WERI-Rb-1 (cell line): ENCODE results near the gene DNAJC11.

Experiments used
- DNase-seq: peaks from one replicate; pipeline ENCODE4 v3.0.0-alpha.2; 2020
- H3K27ac ChIP-seq: fragments of 250-450 bp; sonication (Bioruptor Pico); 2 replicates; pipeline ENCODE4 v1.5.1; 2020; ENCODE audit warnings: mild to moderate bottlenecking, moderate library complexity
- H3K27me3 ChIP-seq: fragments of 250-450 bp; sonication (Bioruptor Pico); 2 replicates; pipeline ENCODE4 v1.5.1; 2021; ENCODE audit warnings: mild to moderate bottlenecking, low read depth, moderate library complexity; ENCODE audit not compliant: insufficient read depth, severe bottlenecking
- H3K36me3 ChIP-seq: fragments of 250-450 bp; sonication (Bioruptor Pico); 2 replicates; pipeline ENCODE4 v1.5.1; 2020; ENCODE audit warnings: mild to moderate bottlenecking, moderate library complexity
- H3K4me3 ChIP-seq: 2 replicates; pipeline ENCODE4 v1.5.1; 2011; ENCODE audit warnings: low read depth, mild to moderate bottlenecking, control low read depth, low read length
- H3K9me3 ChIP-seq: fragments of 250-450 bp; sonication (Bioruptor Pico); 2 replicates; pipeline ENCODE4 v1.5.1; 2021; ENCODE audit warnings: mild to moderate bottlenecking, moderate library complexity; ENCODE audit not compliant: severe bottlenecking
- TF ChIP-seq, protein P1 (sequence below): IDR thresholded peaks from 2 replicates; pipeline ENCODE4 v1.5.1; 2011; ENCODE audit warnings: low read depth, mild to moderate bottlenecking, control low read depth, inconsistent platforms, low read length

DNAJC11 gene

DNA sequence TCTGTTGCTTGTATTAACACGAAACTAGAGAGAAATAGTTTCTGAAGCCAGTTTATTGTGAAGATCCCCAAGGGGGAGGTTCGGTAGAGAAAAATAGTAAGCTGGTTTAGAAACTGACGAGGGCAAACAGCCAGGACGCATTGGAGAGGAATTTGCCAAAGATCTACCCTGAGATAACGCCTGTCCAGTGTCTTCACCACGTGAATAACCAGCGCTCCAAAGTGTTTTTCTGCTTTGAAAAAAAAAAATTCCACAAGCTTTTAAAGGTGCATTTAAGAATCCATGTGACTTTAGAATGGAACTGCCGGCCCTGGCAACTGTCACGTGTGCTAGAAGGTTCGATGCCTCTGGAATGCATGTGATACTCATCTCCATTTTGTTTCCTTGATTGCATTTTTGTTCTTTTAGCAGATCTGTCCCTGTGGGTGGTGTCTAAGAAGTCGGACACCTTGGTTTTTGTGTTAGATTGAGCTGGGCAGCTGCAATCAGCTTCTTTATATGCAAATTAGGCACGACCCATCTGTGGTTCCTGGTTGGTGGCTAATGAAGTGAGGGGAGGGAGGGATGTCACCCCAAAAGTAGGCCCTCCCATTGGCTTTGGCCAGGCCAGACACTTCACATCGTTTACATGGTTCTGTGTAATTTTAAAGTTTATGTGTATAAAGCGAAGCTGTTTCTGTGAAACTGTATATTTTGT is 78.2 kb downstream of the DNAJC11 start:
- Histone ChIP-seq H3K27ac (no peak overlapping the region; the same call in 1 of the 2 replicates), H3K27me3 (no peaks in the 10 kb centered on the region), H3K9me3 (no peaks in the 10 kb centered on the region), H3K4me3 (no peak overlapping the region), H3K36me3 (peaks cover 76% of the 10 kb centered on the region)
- TF ChIP-seq, protein P1, sequence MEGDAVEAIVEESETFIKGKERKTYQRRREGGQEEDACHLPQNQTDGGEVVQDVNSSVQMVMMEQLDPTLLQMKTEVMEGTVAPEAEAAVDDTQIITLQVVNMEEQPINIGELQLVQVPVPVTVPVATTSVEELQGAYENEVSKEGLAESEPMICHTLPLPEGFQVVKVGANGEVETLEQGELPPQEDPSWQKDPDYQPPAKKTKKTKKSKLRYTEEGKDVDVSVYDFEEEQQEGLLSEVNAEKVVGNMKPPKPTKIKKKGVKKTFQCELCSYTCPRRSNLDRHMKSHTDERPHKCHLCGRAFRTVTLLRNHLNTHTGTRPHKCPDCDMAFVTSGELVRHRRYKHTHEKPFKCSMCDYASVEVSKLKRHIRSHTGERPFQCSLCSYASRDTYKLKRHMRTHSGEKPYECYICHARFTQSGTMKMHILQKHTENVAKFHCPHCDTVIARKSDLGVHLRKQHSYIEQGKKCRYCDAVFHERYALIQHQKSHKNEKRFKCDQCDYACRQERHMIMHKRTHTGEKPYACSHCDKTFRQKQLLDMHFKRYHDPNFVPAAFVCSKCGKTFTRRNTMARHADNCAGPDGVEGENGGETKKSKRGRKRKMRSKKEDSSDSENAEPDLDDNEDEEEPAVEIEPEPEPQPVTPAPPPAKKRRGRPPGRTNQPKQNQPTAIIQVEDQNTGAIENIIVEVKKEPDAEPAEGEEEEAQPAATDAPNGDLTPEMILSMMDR = no peak
- no peak for DNase-seq

DNA sequence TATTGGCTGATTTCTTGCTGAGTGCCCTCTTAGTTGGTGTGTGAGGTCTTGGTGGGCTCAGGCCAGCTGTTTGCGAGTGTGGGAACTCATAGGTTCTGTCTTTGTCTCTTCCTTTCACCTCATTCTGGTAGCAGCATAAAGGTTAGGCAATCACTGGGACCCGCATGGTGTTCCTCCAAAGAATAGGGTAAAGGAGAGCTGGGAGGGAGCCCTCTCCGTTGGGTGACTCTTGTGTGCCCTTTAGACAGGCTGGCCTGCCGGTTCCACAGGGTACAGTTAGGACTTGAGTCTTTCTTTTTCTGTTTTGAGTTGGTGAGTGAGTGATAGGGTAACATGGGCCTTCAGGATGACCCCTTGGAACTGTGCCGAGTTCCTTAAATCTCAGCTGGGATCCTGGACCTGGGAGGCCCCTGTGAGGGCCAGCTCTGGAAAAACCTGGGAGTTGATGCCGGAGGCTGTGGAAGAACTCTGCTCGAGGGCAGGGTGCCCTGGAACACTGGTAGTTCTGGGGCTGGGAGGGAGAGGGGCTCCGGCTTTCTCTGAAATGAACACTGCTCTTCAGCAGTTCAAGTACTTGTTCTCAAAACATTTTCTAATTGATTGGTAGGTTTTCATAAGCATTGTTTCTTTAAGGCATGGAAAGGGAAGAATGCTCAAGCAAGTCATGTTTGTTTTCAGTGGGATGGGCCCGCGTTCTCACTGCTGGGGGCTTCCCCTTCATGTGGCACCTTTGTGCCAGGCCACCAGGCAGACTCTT is 79.0 kb downstream of the DNAJC11 start:
- Histone ChIP-seq H3K36me3 (peaks cover 76% of the 10 kb centered on the region), H3K27ac (no peak overlapping the region), H3K4me3 (no peak overlapping the region), H3K9me3 (no peaks in the 10 kb centered on the region), H3K27me3 (no peaks in the 10 kb centered on the region)
- DNase-seq = no peak
- TF ChIP-seq, protein P1 = no peak

DNA sequence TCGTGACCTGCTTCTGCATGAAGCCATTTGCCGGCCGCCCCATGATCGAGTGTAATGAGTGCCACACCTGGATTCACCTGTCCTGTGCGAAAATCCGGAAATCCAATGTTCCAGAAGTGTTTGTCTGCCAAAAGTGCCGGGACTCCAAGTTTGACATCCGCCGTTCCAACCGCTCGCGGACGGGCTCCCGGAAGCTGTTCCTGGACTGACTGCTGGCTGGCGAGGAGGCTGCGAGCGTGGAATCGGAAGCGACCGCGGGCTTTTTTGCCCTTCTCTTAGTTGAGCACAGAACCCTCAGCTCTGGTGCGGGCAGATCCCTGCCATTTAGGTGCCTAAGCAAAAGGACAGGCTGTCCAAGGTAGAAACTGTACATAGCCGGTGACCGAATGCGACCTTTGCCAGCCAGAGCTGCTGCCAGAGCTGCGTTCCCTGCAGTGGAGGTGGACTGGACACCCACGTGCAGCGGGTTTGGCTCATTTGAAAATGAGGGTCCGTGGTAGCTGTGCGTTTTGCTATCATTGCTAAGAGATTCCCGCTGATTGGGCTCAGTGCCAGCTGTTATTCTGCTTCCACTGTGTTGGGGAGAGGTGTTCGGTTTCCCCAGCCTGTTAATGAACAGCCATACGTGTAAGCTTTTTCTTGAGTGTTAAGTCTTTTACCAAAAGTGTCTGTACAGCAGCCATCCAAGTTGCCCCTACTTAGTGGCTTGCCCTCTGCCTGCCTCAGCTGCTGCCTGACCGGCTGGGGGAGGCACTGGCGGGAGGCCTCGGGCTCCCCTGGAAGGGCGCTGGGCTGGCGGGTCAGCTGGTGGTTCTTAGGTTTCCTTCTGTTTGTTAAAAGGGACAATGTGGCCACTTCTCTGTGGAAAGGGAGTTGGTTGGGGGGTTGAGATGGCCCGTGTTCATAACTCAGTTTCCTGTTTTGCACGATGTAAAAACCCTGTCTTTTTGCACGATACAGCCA is 79.9 kb downstream of the DNAJC11 start:
- Histone ChIP-seq H3K27me3 (no peaks in the 10 kb centered on the region), H3K9me3 (no peaks in the 10 kb centered on the region), H3K4me3 (no peak overlapping the region), H3K27ac (no peak overlapping the region), H3K36me3 (peaks cover 76% of the 10 kb centered on the region)
- TF ChIP-seq, protein P1 = no peak
- DNase-seq = no peak

DNA sequence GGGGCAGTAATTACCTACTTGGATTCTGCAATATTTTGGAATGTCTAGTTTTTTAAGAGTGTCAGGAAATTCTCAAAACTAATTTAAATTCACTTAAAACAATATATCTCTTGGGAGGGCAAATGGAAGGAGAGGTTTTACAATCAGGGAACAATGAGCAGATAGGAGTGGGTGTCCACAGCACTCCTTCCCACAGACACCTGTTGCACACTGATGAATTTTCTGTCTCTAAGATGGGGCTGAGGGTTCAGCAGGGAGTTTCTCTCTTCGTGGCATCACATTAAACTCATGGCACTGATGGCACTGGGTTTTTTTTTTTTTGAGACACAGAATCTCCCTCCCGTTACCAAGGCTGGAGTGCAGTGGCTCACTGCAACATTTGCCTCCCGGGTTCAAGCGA is 82.6 kb downstream of the DNAJC11 start:
- no peak for DNase-seq
- H3K27ac ChIP-seq = no peak overlapping the region
- H3K9me3 ChIP-seq = no peaks in the 10 kb centered on the region
- no peak overlapping the region for H3K4me3 ChIP-seq
- H3K27me3 ChIP-seq = no peaks in the 10 kb centered on the region
- peaks cover 78% of the 10 kb centered on the region for H3K36me3 ChIP-seq
- TF ChIP-seq, protein P1 = no peak

DNA sequence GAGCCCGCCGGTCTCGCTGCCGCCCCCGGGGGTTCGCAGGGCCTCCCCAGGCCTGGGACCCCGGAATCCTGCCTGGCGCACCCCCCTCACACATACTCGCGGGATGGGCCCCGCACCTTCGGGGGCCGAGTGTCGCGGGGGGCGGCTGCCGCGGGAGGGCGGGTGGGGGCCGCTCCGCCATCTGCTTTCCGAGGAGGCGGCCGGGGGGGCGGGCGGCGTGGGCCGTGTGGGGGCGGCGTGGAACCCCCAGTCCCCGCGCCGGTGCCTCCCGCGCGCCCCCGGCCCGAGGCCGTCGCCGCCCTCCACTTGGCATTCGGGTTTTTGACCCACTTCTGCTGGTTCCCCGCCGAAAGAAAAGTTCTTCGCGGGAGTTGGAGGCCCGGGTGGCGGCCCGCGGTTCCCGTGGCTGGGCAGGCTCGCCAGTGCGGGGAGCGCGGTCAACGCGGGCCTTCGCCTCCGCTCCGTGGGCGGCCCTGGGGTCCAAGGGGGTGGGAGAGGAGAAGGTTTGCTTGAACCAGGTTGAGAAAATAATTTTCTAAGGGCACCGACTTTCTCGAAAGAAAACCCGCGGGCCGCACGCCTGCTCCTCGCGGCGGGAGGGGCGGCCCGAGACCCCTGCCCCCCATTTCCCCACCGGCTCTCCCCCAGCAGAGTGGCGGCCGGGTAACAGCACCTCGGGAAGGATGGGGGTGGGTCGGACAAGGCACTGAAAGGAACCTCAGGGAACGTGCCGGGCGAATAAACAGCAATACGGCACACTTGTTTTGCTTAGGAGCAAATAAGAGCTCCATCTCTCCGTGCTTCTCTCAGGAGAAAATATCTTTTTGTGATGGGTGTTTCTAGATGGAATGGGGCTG is 86.5 kb downstream of the DNAJC11 start:
- DNase-seq = no peak
- TF ChIP-seq, protein P1 = no peak
- Histone ChIP-seq H3K9me3 (no peaks in the 10 kb centered on the region), H3K27me3 (no peaks in the 10 kb centered on the region), H3K4me3 (peak overlapping the region; percentile 69), H3K27ac (peak overlapping the region; percentile 43), H3K36me3 (peaks cover 44% of the 10 kb centered on the region)
